Ureter (tissue), 1 donor: ENCODE data around the gene MAGED4. TPM values are rescaled to one million over a fixed set of nuclear protein-coding genes. Genes with fewer than 3 reads are reported as not detected.
"Not testable (repeated sequence)": the region's sequence is repeated elsewhere in the genome, so short reads cannot be mapped to it uniquely, and the experiment has no call there.

ENCODE experiments used
- DNase-seq: peaks from one replicate; pipeline ENCODE4 v3.0.0-alpha.2; 2020; ENCODE audit warnings: low spot score
- total RNA-seq: library from RNA; stranded (reverse); gene quantifications from one replicate; pipeline ENCODE4 v1.2.4, GENCODE V29; 2023
- donor health status: DM: yes; HTN: yes; CAD: no.

MAGED4 gene, protein sequence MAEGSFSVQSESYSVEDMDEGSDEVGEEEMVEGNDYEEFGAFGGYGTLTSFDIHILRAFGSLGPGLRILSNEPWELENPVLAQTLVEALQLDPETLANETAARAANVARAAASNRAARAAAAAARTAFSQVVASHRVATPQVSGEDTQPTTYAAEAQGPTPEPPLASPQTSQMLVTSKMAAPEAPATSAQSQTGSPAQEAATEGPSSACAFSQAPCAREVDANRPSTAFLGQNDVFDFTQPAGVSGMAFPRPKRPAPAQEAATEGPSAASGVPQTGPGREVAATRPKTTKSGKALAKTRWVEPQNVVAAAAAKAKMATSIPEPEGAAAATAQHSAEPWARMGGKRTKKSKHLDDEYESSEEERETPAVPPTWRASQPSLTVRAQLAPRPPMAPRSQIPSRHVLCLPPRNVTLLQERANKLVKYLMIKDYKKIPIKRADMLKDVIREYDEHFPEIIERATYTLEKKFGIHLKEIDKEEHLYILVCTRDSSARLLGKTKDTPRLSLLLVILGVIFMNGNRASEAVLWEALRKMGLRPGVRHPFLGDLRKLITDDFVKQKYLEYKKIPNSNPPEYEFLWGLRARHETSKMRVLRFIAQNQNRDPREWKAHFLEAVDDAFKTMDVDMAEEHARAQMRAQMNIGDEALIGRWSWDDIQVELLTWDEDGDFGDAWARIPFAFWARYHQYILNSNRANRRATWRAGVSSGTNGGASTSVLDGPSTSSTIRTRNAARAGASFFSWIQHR
- total RNA-seq = 10.9 TPM

DNA sequence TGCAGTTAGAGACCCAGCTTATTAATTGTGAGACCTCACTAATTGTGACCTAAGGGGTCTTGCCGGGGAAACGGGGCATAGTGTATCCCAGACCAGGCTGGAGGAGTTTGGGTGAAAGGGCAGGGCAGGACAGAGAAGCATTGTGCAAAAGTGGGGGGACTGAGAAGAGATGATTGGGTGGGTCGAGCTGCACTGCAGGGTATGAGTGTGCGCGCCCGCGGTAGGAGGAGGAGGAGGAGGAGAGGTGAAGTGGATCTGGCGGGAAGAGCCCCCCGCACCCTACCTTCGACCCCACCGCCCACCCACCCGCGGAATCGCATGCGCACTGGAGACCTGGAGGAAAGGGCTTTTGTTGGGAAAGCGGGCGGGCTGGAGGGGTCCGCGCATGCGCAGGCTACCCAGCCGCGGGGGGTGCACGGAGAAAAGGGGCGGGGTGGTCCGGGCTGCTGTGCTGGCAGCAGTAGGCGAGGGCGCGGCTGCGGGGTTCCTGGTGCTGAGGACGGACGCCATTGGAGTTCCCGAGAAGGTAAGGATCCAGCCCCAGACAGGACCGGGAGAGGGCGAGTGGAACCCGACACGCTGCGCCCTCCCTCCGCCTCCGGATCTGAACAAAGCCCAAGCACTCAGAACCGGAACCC is at the start of gene MAGED4:
TSS of gene MAGED4 (plus strand) at position 449 of the 638 bp plus-strand sequence. CDS start 1,035 bp downstream, outside the sequence.
- DNase-seq = not testable (repeated sequence)

DNA sequence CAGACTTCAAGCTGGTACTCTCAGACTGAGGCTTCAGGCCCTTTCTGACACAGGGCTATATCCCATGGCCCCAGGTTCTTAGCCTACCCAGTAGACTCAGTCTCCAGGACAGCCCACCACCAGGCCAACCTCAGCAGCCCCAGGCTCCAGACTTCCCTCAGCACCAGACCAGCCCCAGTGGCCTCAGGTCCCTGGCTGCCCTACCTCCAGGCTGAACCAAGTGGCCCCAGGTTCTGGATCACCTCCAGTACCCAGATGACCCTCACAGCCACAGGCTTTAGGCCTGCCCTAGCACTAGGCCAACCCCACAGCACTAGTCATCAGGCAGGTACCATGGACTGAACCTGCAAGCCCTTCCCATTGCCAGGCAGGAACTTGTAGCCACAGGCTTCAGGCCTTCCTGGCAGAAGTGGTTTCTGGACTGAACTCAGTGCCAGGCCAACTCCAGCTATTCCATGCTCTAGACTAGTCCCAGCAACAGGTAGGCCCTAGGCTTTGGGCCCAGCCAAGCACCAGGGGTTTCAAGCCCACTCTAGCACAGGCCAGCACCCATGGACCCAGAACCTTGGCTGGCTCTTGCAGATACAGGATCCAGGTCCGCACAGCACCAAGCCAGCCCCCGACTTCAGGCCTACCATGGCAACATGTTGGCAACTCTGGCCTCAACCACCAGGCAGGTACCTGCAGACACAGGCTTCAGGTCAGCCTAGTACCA is 45.7 kb upstream of the MAGED4 start:
- DNase-seq = no peak

DNA sequence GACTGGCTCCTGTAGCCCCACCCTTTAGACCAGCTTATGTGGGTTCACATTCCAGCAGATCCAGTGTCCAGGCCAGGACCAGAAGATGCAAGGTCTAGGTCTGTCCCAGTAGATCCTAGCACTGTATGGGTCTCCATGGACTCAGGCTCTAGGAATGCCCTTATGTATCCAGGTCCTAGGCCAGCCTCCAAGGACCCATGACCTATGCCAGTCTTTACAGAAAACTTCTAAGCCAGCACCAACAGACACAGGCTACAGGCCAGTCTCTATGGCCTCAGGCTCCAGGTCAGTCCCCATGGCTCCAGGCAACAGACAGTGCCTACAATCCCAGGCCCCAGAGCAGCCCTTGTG is 45.2 kb upstream of the MAGED4 start:
- DNase-seq = no peak

DNA sequence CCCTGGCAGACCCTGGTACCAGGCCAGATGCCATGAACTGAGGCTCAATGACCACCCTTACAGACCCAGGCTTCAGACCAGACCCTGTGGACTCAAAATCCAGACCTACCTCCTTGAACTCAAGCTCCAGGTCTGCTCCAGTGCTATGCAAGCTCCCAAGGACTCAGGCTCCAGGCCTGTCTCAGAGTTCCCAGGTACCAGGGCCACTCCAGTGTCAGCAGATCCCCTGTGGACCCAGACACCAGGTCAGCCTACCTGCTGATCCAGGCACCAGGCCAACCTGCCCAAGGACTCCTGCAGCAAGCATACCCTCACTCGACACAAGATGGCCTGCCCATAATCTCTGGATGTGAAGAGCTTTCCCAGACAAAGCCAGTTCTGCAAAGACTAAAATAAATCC is 44.7 kb upstream of the MAGED4 start:
- no peak for DNase-seq

DNA sequence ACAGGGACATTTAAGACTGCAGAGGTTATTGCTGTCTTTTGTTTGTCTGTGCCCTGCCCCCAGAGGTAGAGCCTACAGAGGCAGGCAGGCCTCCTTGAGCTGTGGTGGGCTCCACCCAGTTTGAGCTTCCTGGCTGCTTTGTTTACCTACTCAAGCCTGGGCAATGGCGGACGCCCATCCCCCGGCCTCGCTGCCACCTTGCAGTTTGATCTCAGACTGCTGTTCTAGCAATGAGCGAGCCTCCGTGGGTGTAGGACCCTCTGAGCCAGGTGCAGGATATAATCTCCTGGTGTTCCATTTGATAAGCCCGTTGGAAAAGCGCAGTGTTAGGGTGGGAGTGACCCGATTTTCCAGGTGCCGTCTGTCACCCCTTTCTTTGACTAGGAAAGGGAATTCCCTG is 34.0 kb upstream of the MAGED4 start:
- DNase-seq = not testable (repeated sequence)

DNA sequence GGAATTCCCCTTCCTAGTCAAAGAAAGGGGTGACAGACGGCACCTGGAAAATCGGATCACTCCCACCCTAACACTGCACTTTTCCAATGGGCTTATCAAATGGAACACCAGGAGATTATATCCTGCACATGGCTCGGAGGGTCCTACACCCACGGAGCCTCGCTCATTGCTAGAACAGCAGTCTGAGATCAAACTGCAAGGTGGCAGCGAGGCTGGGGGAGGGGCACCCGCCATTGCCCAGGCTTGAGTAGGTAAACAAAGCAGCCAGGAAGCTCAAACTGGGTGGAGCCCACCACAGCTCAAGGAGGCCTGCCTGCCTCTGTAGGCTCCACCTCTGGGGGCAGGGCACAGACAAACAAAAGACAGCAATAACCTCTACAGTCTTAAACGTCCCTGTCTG is 24.5 kb upstream of the MAGED4 start:
- not testable (repeated sequence) for DNase-seq

DNA sequence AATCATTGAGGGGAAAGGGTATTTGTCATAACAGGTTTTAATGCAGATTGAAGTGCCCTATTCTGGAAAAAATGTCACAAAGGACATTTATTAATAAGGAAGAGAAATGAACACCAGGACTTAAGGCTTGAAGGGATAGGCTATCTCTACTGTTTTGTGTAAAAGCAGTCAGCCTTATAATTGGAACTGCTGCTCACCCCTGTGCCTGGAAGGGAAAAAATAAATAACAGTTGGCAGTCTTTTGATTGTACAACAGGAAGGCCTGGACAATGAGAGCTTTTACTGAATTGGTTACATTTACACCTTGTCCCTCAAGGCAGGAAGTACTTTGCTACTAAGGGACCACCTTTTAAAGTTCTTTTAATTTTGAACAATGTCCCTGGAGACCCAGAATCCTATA is 17.8 kb upstream of the MAGED4 start:
- DNase-seq = no peak

DNA sequence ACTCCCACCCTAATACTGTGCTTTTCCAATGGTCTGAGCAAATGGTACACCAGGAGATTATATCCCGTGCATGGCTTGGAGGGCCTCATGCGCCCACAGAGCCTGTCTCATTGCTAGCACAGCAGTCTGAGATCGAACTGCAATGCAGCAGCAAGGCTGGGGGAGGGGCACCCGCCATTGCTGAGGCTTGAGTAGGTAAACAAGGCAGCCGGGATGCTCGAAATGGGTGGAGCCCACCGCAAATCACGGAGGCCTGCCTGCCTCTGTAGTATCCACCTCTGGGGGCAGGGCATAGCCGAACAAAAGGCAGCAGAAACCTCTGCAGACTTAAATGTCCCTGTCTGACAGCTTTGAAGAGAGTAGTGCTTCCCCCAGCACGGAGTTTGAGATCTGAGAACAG is 13.6 kb upstream of the MAGED4 start:
- DNase-seq = not testable (repeated sequence)

DNA sequence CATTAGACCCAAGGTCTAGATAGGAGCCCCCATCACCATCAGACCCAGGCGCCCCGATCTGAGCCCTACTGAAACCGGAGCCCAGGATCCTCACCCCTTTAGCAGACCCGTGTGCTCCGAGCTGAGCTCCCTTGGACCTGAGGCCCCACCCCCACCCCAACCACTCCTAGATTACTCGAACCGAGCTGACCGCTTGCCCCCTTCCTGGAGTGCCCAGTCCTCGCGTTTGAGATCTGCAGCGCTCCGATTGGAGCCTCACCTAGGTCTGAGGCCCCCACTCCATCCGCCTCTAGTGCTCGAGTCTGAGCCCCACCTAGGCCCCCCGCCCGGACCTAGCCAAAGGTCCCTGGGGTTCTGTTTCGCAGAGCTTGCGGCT is 378 bp downstream of the MAGED4 start:
- not testable (repeated sequence) for DNase-seq

DNA sequence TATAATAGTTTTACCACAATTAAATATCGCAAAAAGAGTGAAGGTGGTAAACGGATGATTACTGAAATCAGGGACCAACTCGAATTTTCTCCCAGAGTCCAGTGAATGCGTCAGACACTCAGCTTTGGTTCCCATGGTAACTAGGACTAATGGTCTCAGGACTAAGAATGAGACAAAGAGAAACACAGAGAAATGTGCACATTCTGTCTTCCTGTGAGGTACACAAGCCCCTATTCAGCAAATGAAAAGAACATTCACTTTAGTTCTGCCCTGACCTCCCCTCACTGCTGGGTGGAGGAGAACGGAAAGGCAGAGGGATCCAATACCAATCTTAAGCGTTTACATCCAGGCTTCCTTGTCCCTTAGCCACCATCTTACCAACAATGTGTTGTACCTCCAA is 26.7 kb downstream of the MAGED4 start:
- not testable (repeated sequence) for DNase-seq

DNA sequence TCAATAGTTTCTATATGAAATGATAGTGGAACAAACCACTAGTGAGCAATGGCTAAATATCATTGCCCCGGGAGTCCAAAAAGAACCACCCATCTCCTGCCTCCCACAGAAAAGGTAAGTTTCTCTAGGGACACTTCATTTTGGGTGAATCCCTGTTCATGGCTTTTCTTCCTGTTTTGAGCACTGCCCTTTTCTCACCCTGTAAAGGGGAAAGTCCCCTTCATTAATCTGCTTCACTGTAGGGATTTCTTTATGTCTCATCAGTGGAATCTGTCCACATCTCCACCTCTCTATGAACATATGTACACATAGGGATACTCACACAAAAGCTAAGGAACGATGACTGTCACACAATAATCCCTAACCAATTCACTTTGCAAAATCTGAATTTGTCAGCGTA is 28.6 kb downstream of the MAGED4 start:
- DNase-seq = no peak

DNA sequence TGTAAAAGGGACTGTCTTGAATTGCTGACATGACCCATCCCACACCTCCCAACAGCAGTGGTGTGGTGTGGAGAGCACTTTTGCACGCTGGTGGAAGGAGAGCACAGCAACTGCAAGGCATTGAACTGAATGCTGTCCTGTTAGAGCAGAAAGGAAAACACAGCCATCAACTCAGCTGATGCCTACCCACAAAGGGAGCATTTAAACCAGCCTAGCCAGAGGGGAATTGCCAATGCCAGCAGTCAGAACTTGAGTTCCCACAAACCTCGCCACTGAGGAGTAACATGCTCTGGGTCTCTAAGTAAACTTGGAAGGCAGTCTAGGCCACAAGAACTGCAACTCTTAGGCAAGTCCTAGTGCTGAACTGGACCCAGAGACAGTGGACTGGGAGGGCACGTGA is 31.9 kb downstream of the MAGED4 start:
- DNase-seq = no peak

DNA sequence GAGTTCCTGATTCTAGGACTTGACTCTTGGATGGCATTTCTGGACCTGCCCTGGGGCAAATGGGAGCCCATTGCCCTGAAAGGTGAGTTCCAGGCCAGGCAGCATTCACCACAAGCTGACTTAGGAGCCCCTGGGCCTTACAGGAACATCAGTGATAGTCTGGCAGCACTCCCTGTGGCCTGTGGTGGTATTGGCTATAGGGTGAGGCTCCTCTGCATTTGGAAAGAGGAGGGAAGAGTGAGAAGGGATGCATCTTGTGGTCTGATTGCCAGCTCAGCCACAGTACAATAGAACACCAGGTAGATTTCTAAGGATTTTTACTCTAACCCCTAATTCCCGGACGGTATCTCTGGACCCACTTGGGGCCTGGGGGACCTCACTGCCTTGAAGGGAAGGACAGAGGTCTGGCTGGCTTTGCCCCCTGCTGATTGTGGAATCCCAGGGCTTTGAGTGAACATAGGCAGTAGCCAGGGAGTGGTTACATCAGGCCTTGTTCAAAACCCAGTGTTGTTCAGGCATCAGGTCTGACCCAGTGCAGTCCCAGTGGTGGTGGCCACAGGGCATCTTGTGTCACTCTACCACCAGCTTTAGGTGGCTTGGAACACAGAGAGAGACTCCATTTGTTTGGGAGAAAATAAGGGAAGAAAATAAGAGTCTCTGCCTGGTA is 32.9 kb downstream of the MAGED4 start:
- no peak for DNase-seq

DNA sequence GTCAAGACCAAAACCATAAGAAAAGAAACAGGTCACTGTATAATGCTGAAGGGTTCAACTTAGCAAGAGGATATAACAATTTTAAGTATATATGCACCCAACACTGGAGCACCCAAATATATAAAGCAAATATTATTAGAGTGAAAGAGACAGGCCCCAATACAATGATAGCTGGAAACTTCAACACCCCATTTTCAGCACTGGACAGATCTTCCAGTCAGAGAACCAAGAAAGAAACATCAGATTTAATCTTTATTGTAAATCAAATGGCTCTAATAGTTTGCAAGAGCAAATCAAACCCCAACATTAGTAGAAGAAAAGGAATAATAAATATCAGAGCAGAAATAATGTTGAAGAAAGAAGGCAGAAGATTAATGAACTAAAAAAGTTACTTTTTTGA is 36.2 kb downstream of the MAGED4 start:
- no peak for DNase-seq

Other genes starting within 250 kb of the MAGED4 start
- gene MAGED4B, start 115.7 kb upstream of the MAGED4 start, total RNA-seq = 8.3 TPM
- gene XAGE2, start 184.1 kb downstream of the MAGED4 start, total RNA-seq = not detected